Lung (tissue), 12 donors: ENCODE results near the gene GRID2. TPM values are rescaled to one million over a fixed set of nuclear protein-coding genes. Genes with fewer than 3 reads are reported as not detected.

Source experiments
- ATAC-seq: fragments of 200-7000 bp; cut with Tn5 transposase; one replicate; pipeline ENCODE4 v1.9.1; 2020; ENCODE audit warnings: moderate number of reproducible peaks; ENCODE audit not compliant: insufficient read depth, low FRiP score
- DNase-seq, 3 donors: peaks; one replicate each; pipeline ENCODE4 v3.0.0-alpha.2; 2013 to 2017
- H3K27ac ChIP-seq, 2 donors: one replicate each; pipeline ENCODE4 v1.5.1; 2013; ENCODE audit warnings: mild to moderate bottlenecking in 2 of 2, moderate library complexity in 2 of 2, control low read depth in 1 of 2, inconsistent platforms in 1 of 2, low read depth in 1 of 2, low read length in 1 of 2
- H3K27me3 ChIP-seq, 3 donors: one replicate each; pipeline ENCODE4 v1.5.1; 2013; ENCODE audit warnings: low read length in 2 of 3; ENCODE audit not compliant: control insufficient read depth in 3 of 3, insufficient read depth in 3 of 3
- H3K36me3 ChIP-seq, 4 donors: one replicate each; pipeline ENCODE4 v1.5.1; 2013; ENCODE audit warnings: low read length in 4 of 4, mild to moderate bottlenecking in 1 of 4, moderate library complexity in 1 of 4; ENCODE audit not compliant: control insufficient read depth in 4 of 4, insufficient read depth in 4 of 4
- H3K4me1 ChIP-seq, 5 donors: one replicate each; pipeline ENCODE4 v1.5.1; 2013; ENCODE audit warnings: low read length in 5 of 5, mild to moderate bottlenecking in 2 of 5, moderate library complexity in 1 of 5; ENCODE audit not compliant: control insufficient read depth in 5 of 5, insufficient read depth in 5 of 5
- H3K4me3 ChIP-seq: one replicate; pipeline ENCODE4 v1.5.1; 2013; ENCODE audit warnings: mild to moderate bottlenecking, control low read depth, moderate library complexity
- H3K9ac ChIP-seq, 2 donors: one replicate each; pipeline ENCODE4 v1.5.1; 2013; ENCODE audit warnings: low read length in 2 of 2, control low read depth in 1 of 2; ENCODE audit not compliant: insufficient read depth in 1 of 2
- H3K9me3 ChIP-seq, 4 donors: one replicate each; pipeline ENCODE4 v1.5.1; 2013; ENCODE audit warnings: low read length in 3 of 4, mild to moderate bottlenecking in 1 of 4, moderate library complexity in 1 of 4; ENCODE audit not compliant: control insufficient read depth in 4 of 4, insufficient read depth in 3 of 4
- WGBS, 2 donors: extraction: QIAGEN DNeasy Blood & Tissue Kit; methylation state at CpG; one replicate each; pipeline ENCODE4 v1.1.7; 2013; 5-methylcytosine and 5-hydroxymethylcytosine counted together
- polyA plus RNA-seq, 2 donors: library from polyadenylated mRNA; stranded (reverse); fragments of 200-250 nt; gene quantifications; one replicate each; pipeline ENCODE4 v1.2.1, GENCODE V29; 2013
- total RNA-seq, 2 donors: library from RNA; depleted of rRNA in 1 of 2; stranded (reverse); fragments of >200 nt in 1 of 2; gene quantifications; one replicate each; pipeline ENCODE4 v1.2.1, GENCODE V29; 2014 to 2021
- TF ChIP-seq, protein P1 (sequence below): IDR thresholded peaks from 2 replicates; pipeline ENCODE4 v1.5.1; 2012; ENCODE audit warnings: mild to moderate bottlenecking; ENCODE audit errors: control extremely low read depth, extremely low read depth
- donor health status: control.
- donor health status: control.
- donor health status: Bipolar disorder and iron deficiency.
- donor health status: healthy.
- donor health status: DM: yes; HTN: yes; CAD: no.

Gene GRID2
- total and polyA plus RNA-seq, 4 donors: 0.09 to 1.3 TPM; not detected in 2

GRCh38 chr4:93217431-93217830 is 913.7 kb downstream of the GRID2 start:
- Histone ChIP-seq H3K36me3 (no peaks in the 10 kb centered on the region), H3K9me3 (no peaks in the 10 kb centered on the region), H3K27ac (no peak overlapping the region), H3K9ac (no peak overlapping the region), H3K4me3 (no peak overlapping the region), H3K27me3 (no peaks in the 10 kb centered on the region), H3K4me1 (no peaks in the 10 kb centered on the region)
- TF ChIP-seq, protein P1, sequence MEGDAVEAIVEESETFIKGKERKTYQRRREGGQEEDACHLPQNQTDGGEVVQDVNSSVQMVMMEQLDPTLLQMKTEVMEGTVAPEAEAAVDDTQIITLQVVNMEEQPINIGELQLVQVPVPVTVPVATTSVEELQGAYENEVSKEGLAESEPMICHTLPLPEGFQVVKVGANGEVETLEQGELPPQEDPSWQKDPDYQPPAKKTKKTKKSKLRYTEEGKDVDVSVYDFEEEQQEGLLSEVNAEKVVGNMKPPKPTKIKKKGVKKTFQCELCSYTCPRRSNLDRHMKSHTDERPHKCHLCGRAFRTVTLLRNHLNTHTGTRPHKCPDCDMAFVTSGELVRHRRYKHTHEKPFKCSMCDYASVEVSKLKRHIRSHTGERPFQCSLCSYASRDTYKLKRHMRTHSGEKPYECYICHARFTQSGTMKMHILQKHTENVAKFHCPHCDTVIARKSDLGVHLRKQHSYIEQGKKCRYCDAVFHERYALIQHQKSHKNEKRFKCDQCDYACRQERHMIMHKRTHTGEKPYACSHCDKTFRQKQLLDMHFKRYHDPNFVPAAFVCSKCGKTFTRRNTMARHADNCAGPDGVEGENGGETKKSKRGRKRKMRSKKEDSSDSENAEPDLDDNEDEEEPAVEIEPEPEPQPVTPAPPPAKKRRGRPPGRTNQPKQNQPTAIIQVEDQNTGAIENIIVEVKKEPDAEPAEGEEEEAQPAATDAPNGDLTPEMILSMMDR: no peak
- ATAC-seq (no peak), DNase-seq (no peak)
- WGBS, 2 donors: 77 to 84% methylated on average over 2 of the region's 2 CpGs

GRCh38 chr4:93221771-93222170 is 918.0 kb downstream of the GRID2 start:
- WGBS, 2 donors: 83 to 86% methylated on average over 8 of the region's 8 CpGs
- H3K4me1 ChIP-seq: no peaks in the 10 kb centered on the region
- no peak for DNase-seq
- peaks cover 0 to 1% (median 0%) of the 10 kb centered on the region in 4 donors for H3K9me3 ChIP-seq
- H3K9ac ChIP-seq: no peak overlapping the region
- H3K27ac ChIP-seq: no peak overlapping the region
- TF ChIP-seq, protein P1: no peak
- no peaks in the 10 kb centered on the region for H3K27me3 ChIP-seq
- ATAC-seq: no peak
- no peaks in the 10 kb centered on the region for H3K36me3 ChIP-seq
- H3K4me3 ChIP-seq: no peak overlapping the region

DNA sequence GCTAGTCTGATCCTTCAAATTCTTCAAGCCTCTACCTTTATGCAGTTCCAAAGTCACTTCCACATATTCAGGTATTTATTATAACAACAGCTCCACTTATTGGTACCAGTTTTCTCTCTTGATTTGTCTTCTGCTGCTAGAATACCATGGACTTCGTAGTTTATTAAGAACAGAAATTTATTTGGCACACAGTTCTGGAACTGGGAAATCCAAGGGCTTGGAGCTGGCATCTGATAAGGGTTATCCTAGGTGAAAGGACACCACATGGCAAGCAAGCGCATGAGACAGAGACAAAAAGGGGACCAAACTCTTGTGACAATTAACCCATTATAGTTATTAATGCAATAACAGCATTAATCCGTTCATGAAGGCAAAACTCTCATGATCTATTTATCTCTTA is 924.3 kb downstream of the GRID2 start:
- ATAC-seq: no peak
- no peak for DNase-seq
- no peaks in the 10 kb centered on the region for H3K4me1 ChIP-seq
- no peaks in the 10 kb centered on the region for H3K27me3 ChIP-seq
- H3K36me3 ChIP-seq: no peaks in the 10 kb centered on the region
- H3K9me3 ChIP-seq: peaks cover 0 to 2% (median 0%) of the 10 kb centered on the region in 4 donors
- no peak overlapping the region for H3K9ac ChIP-seq
- 77 to 79% methylated on average over 3 of the region's 3 CpGs for WGBS, 2 donors
- TF ChIP-seq, protein P1: no peak
- H3K4me3 ChIP-seq: no peak overlapping the region
- no peak overlapping the region for H3K27ac ChIP-seq

GRCh38 chr4:93232883-93233282 is 929.1 kb downstream of the GRID2 start:
- Histone ChIP-seq H3K36me3 (no peaks in the 10 kb centered on the region), H3K9ac (no peak overlapping the region), H3K4me1 (no peaks in the 10 kb centered on the region), H3K27ac (no peak overlapping the region), H3K27me3 (no peaks in the 10 kb centered on the region), H3K4me3 (no peak overlapping the region), H3K9me3 (no peaks in the 10 kb centered on the region)
- WGBS, 2 donors: 46 to 57% methylated on average over 2 of the region's 2 CpGs
- TF ChIP-seq, protein P1: no peak
- no peak for DNase-seq
- ATAC-seq: no peak
